Measurements from ENCODE around the gene KAT2B. TPM values are rescaled to one million over a fixed set of nuclear protein-coding genes. Genes with fewer than 3 reads are reported as not detected.

Gene KAT2B
- total and polyA plus RNA-seq, 2 of the 8 experiments (the other 6 are each of a cell fraction or from before 2014, with no cell fraction given): 0.24 to 0.91 TPM

- TF ChIP-seq CHD7 (IDR thresholded peaks at IDR 0.05; ENCODE audit: insufficient replicate concordance, low read length) (no peak), SRF (IDR thresholded peaks at IDR 0.05; ENCODE audit: low read depth, low read length) (no peak), KDM1A (IDR thresholded peaks at IDR 0.05; ENCODE audit: borderline replicate concordance, low read length) (no peak), JUND (IDR thresholded peaks at IDR 0.05; ENCODE audit: low read length) (no peak), CBX8 (IDR thresholded peaks at IDR 0.05; ENCODE audit: borderline replicate concordance, low read depth, low read length) (no peak), CREB1 (IDR thresholded peaks at IDR 0.05) (no peak), CEBPB (IDR thresholded peaks at IDR 0.05; ENCODE audit: low read depth, low read length) (no peak), POLR2A (IDR thresholded peaks at IDR 0.05; ENCODE audit: control extremely low read depth in 1 of 2, low read depth in 2 of 2, low read length in 2 of 2) (no peak), RBBP5 (IDR thresholded peaks at IDR 0.05; ENCODE audit: borderline replicate concordance, low read depth, low read length) (no peak), CTBP2 (IDR thresholded peaks at IDR 0.05; ENCODE audit: borderline replicate concordance, insufficient read depth, insufficient read length, low read length) (no peak), TCF12 (IDR thresholded peaks at IDR 0.05; ENCODE audit: low read depth, low read length) (no peak), EGR1 (IDR thresholded peaks at IDR 0.05; ENCODE audit: borderline replicate concordance, low read depth, low read length) (no peak), FOSL1 (IDR thresholded peaks at IDR 0.05; ENCODE audit: insufficient read depth, low read depth, low read length) (no peak), ZNF274 (IDR thresholded peaks at IDR 0.05; ENCODE audit: borderline replicate concordance, extremely low read depth, low read length) (no peak)
These were observed 55.2 kb downstream of the KAT2B start (continued) for GRCh38 chr3:20095470-20095869.
